A549 (cell line): ENCODE data around the gene XRCC5.

Experiments used
- EP300 ChIP-seq, 2 experiments: fragments of >200 bp; sonication (Bioruptor Twin); formaldehyde crosslinking; IDR thresholded peaks; 2 replicates in 1 of 2; 3 replicates in 1 of 2; pipeline ENCODE4 v1.6.1; 2016 to 2017
- GATA3 ChIP-seq: IDR thresholded peaks from 2 replicates; pipeline ENCODE4 v1.6.1; 2012; ENCODE audit warnings: borderline replicate concordance
- JUN ChIP-seq, 2 experiments: fragments of >200 bp; sonication (Bioruptor Twin); formaldehyde crosslinking; IDR thresholded peaks; 2 replicates in 1 of 2; 3 replicates in 1 of 2; pipeline ENCODE4 v1.6.1; 2016 to 2017
- KDM1A ChIP-seq: fragments of 200-600 bp; sonication (generic); IDR thresholded peaks from 2 replicates; pipeline ENCODE4 v1.6.1; 2016; ENCODE audit warnings: low read depth, mild to moderate bottlenecking
- KDM5A ChIP-seq: fragments of 200-600 bp; sonication (generic); IDR thresholded peaks from 2 replicates; pipeline ENCODE4 v1.6.1; 2016; ENCODE audit warnings: antibody characterized with exemption, mild to moderate bottlenecking
- POLR2A ChIP-seq: IDR thresholded peaks from 2 replicates; pipeline ENCODE4 v1.6.1; 2012; ENCODE audit warnings: mild to moderate bottlenecking, low read length
- RCOR1 ChIP-seq: fragments of 150-350 bp; IDR thresholded peaks from 2 replicates; pipeline ENCODE4 v1.6.1; 2014; ENCODE audit warnings: antibody characterized with exemption, low read length, low read depth
- RFX5 ChIP-seq: fragments of 450-650 bp; IDR thresholded peaks from 2 replicates; pipeline ENCODE4 v1.7.1; 2014; ENCODE audit warnings: antibody characterized with exemption, mild to moderate bottlenecking, moderate library complexity
- SMC3 ChIP-seq: fragments of >200 bp; sonication (Bioruptor Twin); formaldehyde crosslinking; IDR thresholded peaks from 3 replicates; pipeline ENCODE4 v1.6.1; 2018; ENCODE audit warnings: inconsistent platforms
- TF ChIP-seq, protein P1 (sequence below): fragments of >200 bp; sonication (Bioruptor Twin); formaldehyde crosslinking; IDR thresholded peaks from 3 replicates; pipeline ENCODE4 v1.5.1; 2016

DNA sequence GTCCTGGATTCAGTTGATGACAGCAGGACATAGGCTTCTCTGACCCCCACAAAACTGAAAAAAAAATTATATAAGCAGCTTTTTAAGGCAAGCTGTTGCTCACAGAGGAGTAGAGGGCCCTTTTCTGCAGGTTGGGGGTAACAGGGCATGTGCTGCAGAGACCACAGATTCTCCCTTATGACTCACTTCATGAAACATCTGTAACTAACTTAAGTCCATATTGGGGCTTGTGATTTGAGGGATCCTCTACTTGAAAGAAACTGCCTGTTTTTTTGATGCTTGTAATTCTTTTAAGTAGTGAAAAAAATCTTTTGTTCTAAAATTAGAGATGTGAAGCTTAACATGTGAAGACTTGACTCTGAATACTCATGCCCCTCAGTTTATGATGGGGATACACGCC lies 33.4 kb downstream of the XRCC5 start:
- TF ChIP-seq RFX5 (no peak), EP300 (IDR thresholded peaks at IDR 0.05) (no peak), KDM1A (no peak), JUN (IDR thresholded peaks at IDR 0.05) (no peak), SMC3 (no peak), POLR2A (no peak), RCOR1 (no peak), KDM5A (no peak), GATA3 (no peak)
- TF ChIP-seq, protein P1, sequence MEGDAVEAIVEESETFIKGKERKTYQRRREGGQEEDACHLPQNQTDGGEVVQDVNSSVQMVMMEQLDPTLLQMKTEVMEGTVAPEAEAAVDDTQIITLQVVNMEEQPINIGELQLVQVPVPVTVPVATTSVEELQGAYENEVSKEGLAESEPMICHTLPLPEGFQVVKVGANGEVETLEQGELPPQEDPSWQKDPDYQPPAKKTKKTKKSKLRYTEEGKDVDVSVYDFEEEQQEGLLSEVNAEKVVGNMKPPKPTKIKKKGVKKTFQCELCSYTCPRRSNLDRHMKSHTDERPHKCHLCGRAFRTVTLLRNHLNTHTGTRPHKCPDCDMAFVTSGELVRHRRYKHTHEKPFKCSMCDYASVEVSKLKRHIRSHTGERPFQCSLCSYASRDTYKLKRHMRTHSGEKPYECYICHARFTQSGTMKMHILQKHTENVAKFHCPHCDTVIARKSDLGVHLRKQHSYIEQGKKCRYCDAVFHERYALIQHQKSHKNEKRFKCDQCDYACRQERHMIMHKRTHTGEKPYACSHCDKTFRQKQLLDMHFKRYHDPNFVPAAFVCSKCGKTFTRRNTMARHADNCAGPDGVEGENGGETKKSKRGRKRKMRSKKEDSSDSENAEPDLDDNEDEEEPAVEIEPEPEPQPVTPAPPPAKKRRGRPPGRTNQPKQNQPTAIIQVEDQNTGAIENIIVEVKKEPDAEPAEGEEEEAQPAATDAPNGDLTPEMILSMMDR = no peak
